Right lobe of liver (tissue), 4 donors: ENCODE measurements around the gene ZC3H12C.

Experiments
- CTCF ChIP-seq, 4 donors: fragments of 200-600 bp in 3 of 4; fragments of 450-650 bp in 1 of 4; IDR thresholded peaks; one replicate each; pipeline versions ENCODE4 v1.5.1 to v1.8.0; 2016 to 2022; ENCODE audit warnings: antibody characterized with exemption in 4 of 4, mild to moderate bottlenecking in 2 of 4
- POLR2A ChIP-seq: fragments of 450-650 bp; IDR thresholded peaks from one replicate; pipeline ENCODE4 v1.6.1; 2017; ENCODE audit warnings: antibody characterized with exemption, mild to moderate bottlenecking
- donor health status: DM: no; HTN: no; CAD: no.
- donor health status: DM: no; HTN: no; CAD: no.
- donor health status: DM: no; HTN: yes; CAD: no.

- no peak for TF ChIP-seq CTCF (IDR thresholded peaks at IDR 0.05)
- TF ChIP-seq POLR2A: no peak
Measured at GRCh38 chr11:110061296-110061695, 31.9 kb upstream of the ZC3H12C start.
